Activated CD8-positive, alpha-beta memory T cell treated with anti-CD3 and anti-CD28 coated beads for 36 hours (primary cell): ENCODE results near the gene SLC27A5. TPM values are rescaled to one million over a fixed set of nuclear protein-coding genes. Genes with fewer than 3 reads are reported as not detected.
"Not testable (repeated sequence)": the region's sequence is repeated elsewhere in the genome, so short reads cannot be mapped to it uniquely, and the experiment has no call there.

Experiments
- CTCF ChIA-PET: fragments of 350-600 bp; sonication (Branson Sonifier 250); formaldehyde crosslinking; loops from one replicate; lab custom pipeline; 2021; ENCODE audit warnings: antibody characterized with exemption; lab: Charles Lee
- POLR2A ChIA-PET: fragments of 350-600 bp; sonication (Branson Sonifier 250); formaldehyde crosslinking; loops from one replicate; lab custom pipeline; 2021; ENCODE audit warnings: antibody characterized with exemption; lab: Charles Lee
- total RNA-seq, 2 experiments: library from RNA; stranded (reverse); gene quantifications; one replicate each; pipeline ENCODE4 v1.2.3, GENCODE V29; 2021

Gene SLC27A5
- total RNA-seq, 2 experiments from 2014 or later = 24.3 to 24.5 TPM

DNA sequence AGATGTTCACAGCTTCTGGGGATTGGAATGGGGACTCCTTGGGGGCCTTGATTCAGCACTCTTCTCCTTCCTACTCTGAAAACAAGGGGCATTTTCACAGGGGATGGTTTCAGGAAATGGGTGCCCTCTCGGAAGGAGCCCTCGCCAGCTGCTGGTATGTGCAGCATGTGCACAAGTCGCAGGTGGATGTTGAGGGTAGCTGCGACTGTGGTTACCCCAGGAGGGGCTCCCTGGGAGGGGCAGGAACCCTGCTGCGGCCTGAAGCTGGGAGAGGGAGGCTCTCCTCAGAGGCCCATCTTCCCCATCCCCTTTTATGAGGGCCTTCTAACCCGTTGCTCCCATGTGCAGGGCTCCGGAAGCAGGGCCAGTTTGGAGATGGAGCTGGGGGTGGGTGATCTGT is 29.4 kb downstream of the SLC27A5 start:
- POLR2A ChIA-PET = no interaction called here
- CTCF ChIA-PET = interaction anchor here (1.2 kb wide), 1 partner anchor 37 kb away, joined by 6 read pairs; the partner anchor contains the start of gene ZBTB45

DNA sequence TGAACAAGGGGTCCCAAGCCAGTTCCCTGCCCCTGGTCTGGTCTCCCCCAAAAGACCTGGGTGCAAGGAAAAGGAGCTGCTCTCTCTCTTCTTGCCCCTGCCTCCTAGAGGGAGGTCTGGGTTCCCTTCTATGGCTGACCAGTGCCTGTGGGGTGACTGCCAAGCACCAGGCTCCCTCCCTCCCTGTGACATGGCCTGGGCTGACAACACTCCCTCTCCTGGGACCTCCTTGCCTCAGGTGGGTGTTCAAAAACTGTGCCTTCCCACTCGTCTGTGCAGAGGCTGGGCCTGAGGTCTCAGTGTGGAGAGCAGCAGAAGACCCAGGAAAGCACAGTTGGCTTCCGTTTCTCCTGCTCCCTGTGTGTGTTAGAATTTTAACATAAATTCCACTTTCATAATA is 31.0 kb downstream of the SLC27A5 start:
- ChIA-PET CTCF (no interaction called here), POLR2A (no interaction called here)

DNA sequence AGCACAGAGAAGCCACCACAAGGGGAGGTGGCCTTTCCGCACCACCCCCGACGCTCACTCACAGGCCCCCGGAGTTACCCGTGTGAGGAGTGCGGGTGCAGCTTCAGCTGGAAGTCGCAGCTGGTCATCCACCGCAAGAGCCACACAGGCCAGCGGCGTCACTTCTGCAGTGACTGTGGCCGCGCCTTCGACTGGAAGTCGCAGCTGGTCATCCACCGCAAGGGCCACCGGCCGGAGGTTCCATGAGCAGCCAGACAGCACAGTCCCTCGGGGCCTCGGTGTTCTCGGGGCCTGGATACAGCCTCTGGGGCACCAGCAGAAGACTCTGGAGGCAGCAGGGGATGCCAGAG is 31.3 kb downstream of the SLC27A5 start:
- POLR2A ChIA-PET = no interaction called here
- CTCF ChIA-PET = no interaction called here

DNA sequence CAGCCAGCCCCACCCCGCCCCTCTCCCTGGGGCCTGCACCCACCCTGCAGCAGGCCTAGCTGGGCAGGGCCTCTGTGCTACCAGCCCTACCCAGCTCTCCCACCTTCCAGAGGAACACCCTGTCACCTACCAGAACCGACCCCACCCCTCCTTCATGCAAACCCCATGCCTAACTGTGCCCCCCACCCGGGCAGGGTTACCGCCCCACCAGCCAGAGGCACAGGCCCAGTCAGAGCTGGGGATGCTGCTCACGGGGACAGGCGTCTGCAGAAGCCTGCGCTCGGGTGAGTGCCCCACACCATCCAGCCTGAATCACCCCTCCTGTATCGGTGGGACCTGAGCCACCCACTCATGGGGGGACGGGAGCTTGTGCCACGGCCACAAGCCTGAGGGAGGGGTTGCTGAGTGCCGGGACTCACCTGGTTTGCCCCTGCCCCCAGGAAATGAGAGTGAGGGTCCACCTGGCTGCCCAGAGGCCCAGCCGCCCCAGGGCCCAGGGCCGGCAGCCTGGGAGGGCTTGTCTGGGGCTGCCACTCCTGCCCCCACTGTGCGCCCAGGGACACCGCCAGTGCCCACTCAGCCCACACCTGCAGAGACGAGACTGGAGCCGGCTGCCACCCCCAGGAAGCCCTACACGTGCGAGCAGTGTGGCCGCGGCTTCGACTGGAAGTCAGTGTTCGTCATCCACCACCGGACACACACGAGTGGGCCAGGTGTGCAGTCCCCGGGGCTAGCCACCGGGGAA is 31.9 kb downstream of the SLC27A5 start:
- ChIA-PET POLR2A (no interaction called here), CTCF (no interaction called here)

DNA sequence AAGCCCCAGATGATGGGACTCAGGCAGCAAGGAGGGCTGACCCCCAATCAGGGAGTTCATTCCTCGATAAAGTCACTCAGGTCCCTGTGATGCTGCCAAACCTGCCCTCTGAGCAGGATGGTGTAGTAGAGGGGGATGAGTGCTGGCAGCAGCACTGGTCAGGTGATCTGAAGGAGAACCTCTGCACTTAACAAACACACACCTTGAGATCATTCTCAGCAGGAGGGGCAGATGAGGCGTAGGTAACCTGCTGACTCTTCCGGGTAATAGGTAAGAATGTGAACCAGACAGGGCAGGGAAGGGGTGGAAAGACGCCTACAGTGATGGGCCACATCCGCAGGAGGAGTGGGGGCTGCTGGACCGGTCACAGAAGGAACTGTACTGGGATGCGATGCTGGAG is 32.5 kb downstream of the SLC27A5 start:
- CTCF ChIA-PET = interaction anchor here (1.0 kb wide), 1 partner anchor 35 kb away, joined by 4 read pairs; no protein-coding TSS in a partner anchor
- POLR2A ChIA-PET = interaction anchor here (0.6 kb wide), 1 partner anchor 10 kb away, joined by 7 read pairs; no protein-coding TSS in a partner anchor

DNA sequence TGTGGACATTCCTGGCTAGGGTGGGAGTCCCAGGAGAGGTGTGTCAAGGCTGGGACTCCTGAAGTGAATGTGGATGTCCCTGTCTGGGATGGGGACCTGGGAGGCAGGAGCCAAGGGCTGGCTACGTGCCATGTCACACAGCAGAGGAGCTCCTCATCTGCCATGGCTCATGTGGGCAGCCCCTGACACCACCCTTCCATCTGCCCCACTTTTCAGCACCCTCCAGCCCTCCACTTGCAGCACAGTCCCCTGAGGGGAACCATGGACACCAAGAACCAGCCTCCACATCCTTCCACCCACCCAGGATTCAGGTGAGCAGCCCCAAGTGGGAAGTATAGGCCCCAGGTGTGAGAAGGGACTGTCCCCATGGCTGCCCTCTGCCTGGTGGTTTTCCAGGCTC is 33.9 kb downstream of the SLC27A5 start:
- CTCF ChIA-PET = interaction anchor here (1.2 kb wide), 1 partner anchor 42 kb away, joined by 4 read pairs; the partner anchor contains the start of gene ZBTB45
- POLR2A ChIA-PET = no interaction called here

DNA sequence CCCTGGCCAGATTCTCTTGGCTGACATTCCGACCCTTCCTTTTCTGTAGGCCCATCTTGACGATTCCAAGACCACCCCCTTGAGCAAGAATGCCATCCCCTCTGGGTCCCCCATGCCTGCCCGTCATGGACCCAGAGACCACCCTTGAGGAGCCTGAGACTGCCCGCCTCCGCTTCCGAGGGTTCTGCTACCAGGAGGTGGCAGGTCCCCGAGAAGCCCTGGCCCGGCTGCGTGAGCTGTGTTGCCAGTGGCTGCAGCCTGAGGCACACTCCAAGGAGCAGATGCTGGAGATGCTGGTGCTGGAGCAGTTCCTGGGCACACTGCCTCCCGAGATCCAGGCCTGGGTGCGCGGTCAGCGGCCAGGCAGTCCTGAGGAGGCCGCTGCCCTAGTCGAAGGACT is 34.7 kb downstream of the SLC27A5 start:
- POLR2A ChIA-PET = interaction anchor here (0.9 kb wide), 1 partner anchor 43 kb away, joined by 3 read pairs; the partner anchor contains the start of gene ZBTB45
- CTCF ChIA-PET = no interaction called here

DNA sequence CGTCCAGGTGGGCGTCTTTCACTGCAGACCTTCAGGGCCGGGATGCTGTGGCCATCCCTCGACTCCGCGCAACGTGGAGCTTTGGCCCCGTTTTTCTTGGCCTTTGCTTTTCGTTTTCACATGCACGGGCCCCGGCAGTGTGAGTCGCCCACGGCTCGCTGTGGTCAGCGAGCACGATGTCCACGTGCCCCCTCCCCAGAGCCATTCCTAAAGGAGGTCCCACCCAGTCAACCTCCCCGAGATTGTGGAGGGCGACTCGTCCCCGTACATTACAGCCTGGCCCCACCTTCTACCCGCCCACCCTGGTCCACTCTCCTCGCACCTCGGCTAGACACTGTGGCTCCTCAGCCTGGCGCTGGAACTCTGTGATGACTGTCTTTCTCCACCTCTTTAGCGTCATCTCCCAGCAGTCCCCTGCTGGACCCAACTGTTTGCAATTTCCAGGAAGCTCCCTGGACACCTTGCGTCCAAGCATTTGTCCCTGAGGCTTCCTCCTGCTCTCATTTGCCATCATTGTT is 35.2 kb downstream of the SLC27A5 start:
- CTCF ChIA-PET = no interaction called here
- POLR2A ChIA-PET = interaction anchor here (0.9 to 2.2 kb wide), 2 partner anchors 13 to 43 kb away, joined by 3 to 13 read pairs; partner anchors contain the start of gene ZBTB45

DNA sequence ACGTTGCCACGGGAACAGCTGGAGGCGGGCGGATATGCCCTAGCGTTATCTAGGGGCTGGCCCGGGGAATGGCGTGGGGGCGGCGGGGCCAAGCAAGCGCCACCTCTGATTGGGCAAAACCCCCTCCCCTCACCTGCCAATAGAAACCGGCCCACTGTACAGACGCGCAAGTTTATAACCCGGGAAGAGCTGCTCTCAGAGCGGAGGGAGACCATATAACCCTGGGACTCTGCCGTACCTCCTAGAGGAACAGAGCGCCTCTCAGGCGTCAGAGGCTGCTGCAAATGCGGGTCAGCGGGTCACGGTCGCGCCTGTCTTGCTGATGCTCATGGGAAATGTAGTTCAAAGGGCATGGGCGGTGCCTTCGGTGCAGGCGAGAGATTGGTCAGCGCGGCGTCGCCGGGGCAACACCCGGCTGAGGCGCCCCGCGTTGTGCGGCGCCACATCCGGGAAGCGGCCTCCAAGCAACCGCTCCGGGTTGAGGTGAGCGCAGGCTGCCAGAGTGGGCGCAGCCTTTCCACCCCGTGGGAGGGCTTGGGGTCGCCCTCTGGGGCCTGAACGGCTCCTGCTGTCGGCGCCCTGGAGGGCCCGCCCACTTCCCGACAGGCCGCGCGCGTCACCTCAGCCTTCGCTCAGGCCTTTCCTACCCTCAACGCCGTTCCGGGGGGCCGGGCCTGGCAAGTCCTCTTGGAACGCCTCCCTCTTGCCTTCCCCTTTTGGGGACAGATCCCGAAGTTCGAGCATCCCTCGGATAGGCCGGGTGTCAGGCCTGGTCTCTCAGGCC is 35.9 kb downstream of the SLC27A5 start, which contains the start of gene ZNF446:
TSS of gene ZNF446 (plus strand) at position 639 of the 784 bp plus-strand sequence. CDS start 867 bp downstream, outside the sequence.
- POLR2A ChIA-PET = interaction anchor here (0.5 to 2.2 kb wide), 4 partner anchors 14 to 100 kb away, joined by 3 to 13 read pairs (median 6); partner anchors contain the start of gene ZNF584
- CTCF ChIA-PET = interaction anchor here (1.1 kb wide), 1 partner anchor 103 kb away, joined by 3 read pairs; no protein-coding TSS in a partner anchor

DNA sequence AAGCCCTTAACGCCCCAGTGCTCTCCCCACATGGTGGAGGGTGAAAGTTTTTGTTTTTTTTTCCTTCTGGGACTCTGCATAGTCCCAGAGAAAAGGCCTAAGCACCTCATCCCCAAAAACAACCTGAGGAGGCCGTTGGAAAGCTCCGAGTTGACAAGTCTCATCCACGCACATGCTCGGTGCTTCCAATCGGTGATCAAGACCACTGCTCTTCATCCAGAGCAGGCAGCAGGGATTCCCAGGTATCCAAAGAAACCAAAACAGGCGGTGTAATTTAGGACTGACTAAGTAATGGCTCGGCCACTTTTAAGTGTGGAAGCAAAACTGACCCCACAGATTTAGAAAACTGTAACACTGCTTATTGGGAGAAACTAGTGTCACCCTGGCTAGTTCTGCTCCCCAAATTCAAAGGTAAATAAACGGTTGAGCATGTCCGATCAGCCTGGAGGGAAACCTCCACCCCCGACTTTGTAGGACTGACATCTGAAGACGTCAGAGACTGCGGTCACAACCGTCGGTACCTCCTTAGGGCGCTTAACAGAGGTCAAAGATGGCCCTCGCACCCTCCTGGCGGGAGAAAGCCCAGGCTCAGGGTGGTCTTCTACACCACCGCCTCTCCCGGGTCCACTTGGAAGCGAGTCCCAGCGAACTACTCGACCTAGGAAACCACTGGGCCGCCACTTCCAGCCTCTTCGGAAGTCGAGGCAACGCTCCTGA is 36.6 kb downstream of the SLC27A5 start:
- POLR2A ChIA-PET = interaction anchor here (0.5 to 2.2 kb wide), 4 partner anchors 15 to 100 kb away, joined by 3 to 13 read pairs (median 6); partner anchors contain the start of gene ZNF584
- CTCF ChIA-PET = interaction anchor here (1.1 kb wide), 1 partner anchor 103 kb away, joined by 3 read pairs; no protein-coding TSS in a partner anchor

DNA sequence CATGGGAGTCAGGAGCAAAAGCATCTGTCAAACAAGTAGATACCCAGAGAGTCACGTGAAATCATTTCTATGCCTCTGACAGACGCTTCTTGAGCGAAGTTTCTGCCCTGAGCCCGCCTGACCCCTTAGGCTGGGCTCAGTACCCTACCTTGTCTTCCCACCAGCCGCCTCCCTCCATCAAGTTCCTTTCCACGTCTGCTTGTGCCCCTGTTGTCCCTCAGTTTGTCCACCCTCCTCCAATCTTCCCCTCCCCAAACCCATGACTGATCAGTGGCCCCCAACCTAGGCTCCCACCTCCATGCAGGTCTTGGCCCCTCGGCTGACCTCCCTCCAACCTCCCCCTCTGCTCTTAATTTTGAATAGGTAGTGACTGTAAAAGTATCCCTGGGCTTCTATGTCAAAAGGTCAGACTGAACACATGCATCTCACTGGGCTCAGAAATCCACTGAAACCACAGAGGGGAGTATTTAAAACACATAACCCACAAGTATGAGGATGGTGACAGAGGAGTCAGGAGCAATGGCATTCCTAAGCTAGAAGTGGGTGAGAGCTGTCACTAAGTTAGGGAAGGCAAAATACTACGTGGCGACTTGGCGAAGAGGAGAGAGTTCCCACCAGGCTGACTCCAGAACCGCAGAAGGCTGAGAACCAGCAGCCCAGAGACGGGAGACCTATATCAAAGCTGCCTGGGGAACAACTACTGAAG is 37.3 kb downstream of the SLC27A5 start:
- POLR2A ChIA-PET = interaction anchor here (0.6 to 2.2 kb wide), 3 partner anchors 12 to 16 kb away, joined by 3 to 13 read pairs (median 3); no protein-coding TSS in a partner anchor
- CTCF ChIA-PET = interaction anchor here (1.1 kb wide), 1 partner anchor 104 kb away, joined by 3 read pairs; no protein-coding TSS in a partner anchor

DNA sequence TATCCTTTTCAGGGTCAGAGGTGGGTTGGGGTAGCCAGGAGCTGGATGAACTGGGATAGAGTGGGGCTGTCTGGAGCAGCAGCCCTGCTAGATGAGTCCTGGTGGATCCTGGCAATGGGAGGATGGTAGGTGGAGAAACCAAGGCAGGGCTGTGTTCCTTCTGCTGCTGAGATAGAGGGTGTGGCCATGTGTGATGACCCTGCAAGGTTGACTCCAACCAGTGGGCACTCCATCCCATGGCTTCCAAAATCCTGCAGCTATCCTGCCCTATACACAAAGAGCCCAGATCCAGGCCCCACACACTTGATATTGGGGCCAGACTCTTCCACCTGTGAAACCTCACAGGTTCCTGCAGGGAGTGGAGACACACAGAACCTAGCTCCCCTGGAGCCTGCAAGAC is 38.0 kb downstream of the SLC27A5 start:
- ChIA-PET CTCF (no interaction called here), POLR2A (interaction anchor here (0.6 to 1.0 kb wide), 2 partner anchors 11 to 15 kb away, joined by 3 read pairs; no protein-coding TSS in a partner anchor)

DNA sequence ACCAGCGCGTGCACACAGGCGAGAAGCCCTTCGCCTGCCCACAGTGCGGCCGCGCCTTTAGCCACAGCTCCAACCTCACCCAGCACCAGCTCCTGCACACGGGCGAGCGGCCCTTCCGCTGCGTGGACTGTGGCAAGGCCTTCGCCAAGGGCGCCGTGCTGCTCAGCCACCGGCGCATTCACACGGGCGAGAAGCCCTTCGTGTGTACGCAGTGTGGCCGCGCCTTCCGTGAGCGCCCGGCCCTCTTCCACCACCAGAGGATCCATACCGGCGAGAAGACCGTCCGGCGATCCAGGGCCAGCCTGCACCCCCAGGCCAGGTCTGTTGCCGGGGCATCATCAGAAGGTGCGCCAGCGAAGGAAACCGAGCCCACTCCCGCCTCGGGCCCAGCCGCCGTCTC is 40.1 kb downstream of the SLC27A5 start:
- POLR2A ChIA-PET = no interaction called here
- CTCF ChIA-PET = interaction anchor here (0.6 kb wide), 1 partner anchor 69 kb away, joined by 5 read pairs; no protein-coding TSS in a partner anchor

DNA sequence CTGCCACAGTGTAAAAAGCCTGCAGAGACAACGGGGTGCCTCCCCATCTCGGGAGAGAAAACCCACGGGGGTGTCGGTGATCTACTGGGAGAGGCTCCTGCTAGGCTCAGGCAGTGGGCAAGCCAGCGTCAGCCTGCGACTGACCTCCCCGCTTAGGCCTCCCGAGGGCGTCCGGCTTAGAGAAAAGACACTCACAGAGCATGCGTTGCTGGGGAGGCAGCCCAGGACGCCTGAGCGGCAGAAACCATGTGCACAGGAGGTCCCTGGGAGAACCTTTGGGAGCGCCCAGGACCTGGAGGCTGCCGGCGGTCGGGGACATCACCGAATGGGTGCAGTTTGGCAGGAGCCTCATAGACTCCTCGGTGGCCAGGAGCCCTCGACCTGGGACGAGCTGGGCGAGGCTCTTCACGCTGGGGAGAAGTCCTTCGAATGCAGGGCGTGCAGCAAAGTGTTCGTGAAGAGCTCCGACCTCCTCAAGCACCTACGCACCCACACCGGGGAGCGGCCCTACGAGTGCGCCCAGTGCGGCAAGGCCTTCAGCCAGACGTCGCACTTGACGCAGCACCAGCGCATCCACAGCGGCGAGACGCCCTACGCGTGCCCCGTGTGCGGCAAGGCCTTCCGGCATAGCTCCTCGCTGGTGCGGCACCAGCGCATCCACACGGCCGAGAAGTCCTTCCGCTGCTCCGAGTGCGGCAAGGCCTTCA is 40.8 kb downstream of the SLC27A5 start:
- POLR2A ChIA-PET, CTCF ChIA-PET: not testable (repeated sequence)

DNA sequence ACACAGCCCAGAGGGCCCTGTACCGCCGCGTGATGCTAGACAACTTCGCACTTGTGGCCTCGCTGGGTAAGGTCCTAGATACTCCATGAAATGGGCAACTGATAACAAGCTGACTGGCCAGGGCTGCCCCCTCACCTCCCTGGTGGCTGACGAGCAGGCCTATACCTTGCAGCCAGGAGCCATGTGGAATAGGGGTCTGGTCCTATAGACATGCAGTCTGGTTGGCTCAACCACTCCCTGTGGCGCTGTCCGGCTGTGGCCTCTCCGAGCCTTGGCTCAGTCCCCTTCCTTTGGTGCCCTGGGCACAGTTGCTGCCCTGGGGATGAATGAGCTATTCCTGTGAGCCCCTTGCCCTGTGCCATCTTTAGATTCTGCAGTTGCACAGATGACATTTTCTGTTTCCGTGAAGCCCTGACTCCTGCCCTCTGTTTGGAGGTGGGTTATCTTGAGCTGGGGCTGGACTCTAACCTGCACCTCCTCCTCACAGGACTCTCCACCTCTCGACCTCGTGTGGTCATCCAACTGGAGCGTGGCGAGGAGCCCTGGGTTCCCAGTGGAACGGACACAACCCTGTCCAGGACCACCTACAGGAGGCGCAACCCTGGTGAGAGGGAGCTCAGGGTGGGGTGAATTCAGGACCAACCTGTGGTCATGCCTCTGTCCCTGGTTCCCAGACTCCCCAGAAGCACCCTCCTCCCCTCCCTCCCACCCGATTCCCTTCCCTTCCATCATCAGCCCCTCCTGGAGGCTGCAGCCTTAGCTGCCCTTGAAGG is 42.4 kb downstream of the SLC27A5 start:
- CTCF ChIA-PET = interaction anchor here (1.2 to 1.5 kb wide), 2 partner anchors 20 to 50 kb away, joined by 3 read pairs; no protein-coding TSS in a partner anchor
- POLR2A ChIA-PET = no interaction called here

DNA sequence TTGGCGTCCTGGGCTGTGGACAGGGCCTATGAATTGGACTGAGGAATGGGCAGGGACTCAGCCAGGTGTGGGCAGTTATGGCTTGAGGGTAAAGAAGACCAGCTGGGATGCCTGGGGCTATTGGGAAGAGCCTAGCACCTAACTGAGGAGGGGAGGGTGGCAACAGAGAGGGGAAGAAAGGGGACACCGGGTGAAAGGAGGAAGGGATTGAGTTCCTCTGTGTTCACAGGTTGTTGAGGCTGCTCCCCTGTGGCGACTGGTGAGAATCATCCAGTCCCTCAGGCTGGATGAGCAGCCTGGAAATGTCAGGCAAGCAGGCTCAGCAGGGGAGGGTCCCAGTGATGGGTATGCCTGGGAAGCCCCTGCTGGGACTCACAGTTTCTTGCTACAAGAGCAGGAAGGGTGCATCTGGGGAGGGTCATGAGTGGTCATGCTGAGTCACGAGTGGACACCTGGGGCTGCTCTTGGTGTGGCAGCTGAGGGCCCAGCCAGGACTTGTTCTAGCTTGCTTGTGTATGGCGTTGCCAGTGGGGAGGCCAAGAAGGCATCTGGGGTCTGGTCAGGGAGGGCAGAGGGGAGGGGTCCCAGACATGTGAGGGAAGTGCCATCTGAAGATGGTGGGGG is 43.5 kb downstream of the SLC27A5 start:
- ChIA-PET CTCF (interaction anchor here (1.5 kb wide), 1 partner anchor 51 kb away, joined by 3 read pairs; no protein-coding TSS in a partner anchor), POLR2A (interaction anchor here (0.6 kb wide), 1 partner anchor 25 kb away, joined by 4 read pairs; no protein-coding TSS in a partner anchor)
